Neural progenitor cell (in vitro differentiated cells): ENCODE measurements around the gene SPON1. TPM values are rescaled to one million over a fixed set of nuclear protein-coding genes. Genes with fewer than 3 reads are reported as not detected.

Experiments used
- DNase-seq: peaks from one replicate; pipeline ENCODE4 v3.0.0-alpha.2; 2016; ENCODE audit warnings: low spot score
- H2AFZ ChIP-seq: fragments of 200-600 bp; sonication (generic); replicated peaks from 2 replicates; pipeline ENCODE4 v1.6.1; 2016; ENCODE audit warnings: antibody characterized with exemption
- H3F3A ChIP-seq: fragments of 200-600 bp; sonication (generic); 2 replicates; pipeline ENCODE4 v1.6.1; 2016; ENCODE audit warnings: antibody characterized with exemption, low read depth
- H3K27ac ChIP-seq: fragments of 200-600 bp; sonication (generic); 2 replicates; pipeline ENCODE4 v1.5.1; 2016; ENCODE audit warnings: mild to moderate bottlenecking
- H3K27me3 ChIP-seq: fragments of 200-600 bp; sonication (generic); 2 replicates; pipeline ENCODE4 v1.6.1; 2016; ENCODE audit warnings: mild to moderate bottlenecking, moderate library complexity
- H3K36me3 ChIP-seq: fragments of 200-600 bp; sonication (generic); 2 replicates; pipeline ENCODE4 v1.5.1; 2016
- H3K4me1 ChIP-seq: fragments of 200-600 bp; sonication (generic); 2 replicates; pipeline ENCODE4 v1.6.1; 2016; ENCODE audit warnings: mixed run types
- H3K4me2 ChIP-seq: fragments of 200-600 bp; sonication (generic); 2 replicates; pipeline ENCODE4 v1.6.1; 2016
- H3K4me3 ChIP-seq: fragments of 200-600 bp; sonication (generic); 2 replicates; pipeline ENCODE4 v1.5.1; 2016
- H3K79me2 ChIP-seq: fragments of 200-600 bp; sonication (generic); 2 replicates; pipeline ENCODE4 v1.6.1; 2016; ENCODE audit warnings: low read depth
- H3K9ac ChIP-seq: fragments of 200-600 bp; sonication (generic); 2 replicates; pipeline ENCODE4 v1.6.1; 2016
- H3K9me3 ChIP-seq: fragments of 200-600 bp; sonication (generic); 2 replicates; pipeline ENCODE4 v1.5.1; 2016; ENCODE audit warnings: low read depth
- H4K20me1 ChIP-seq: fragments of 200-600 bp; sonication (generic); 2 replicates; pipeline ENCODE4 v1.6.1; 2016; ENCODE audit warnings: low read depth
- H3K27ac Mint-ChIP-seq: 3 replicates; pipeline ENCODE4 v1.8.0; 2021; ENCODE audit warnings: mixed read lengths
- H3K27me3 Mint-ChIP-seq: 2 replicates; pipeline ENCODE4 v1.8.0; 2022; ENCODE audit warnings: low read depth, mild to moderate bottlenecking, inconsistent platforms, moderate library complexity, mixed read lengths; ENCODE audit not compliant: insufficient read depth
- H3K36me3 Mint-ChIP-seq: 3 replicates; pipeline ENCODE4 v1.8.0; 2021; ENCODE audit warnings: mixed read lengths
- H3K4me1 Mint-ChIP-seq: 3 replicates; pipeline ENCODE4 v1.8.0; 2021; ENCODE audit warnings: mixed read lengths
- H3K4me3 Mint-ChIP-seq: 3 replicates; pipeline ENCODE4 v1.8.0; 2021; ENCODE audit warnings: mild to moderate bottlenecking, moderate library complexity, mixed read lengths
- H3K9me3 Mint-ChIP-seq: 3 replicates; pipeline ENCODE4 v1.8.0; 2020; ENCODE audit warnings: mixed read lengths
- EZH2 ChIP-seq: fragments of 200-600 bp; sonication (generic); IDR thresholded peaks from 2 replicates; pipeline ENCODE4 v1.6.1; 2017; ENCODE audit warnings: antibody characterized with exemption, mild to moderate bottlenecking, moderate library complexity
- EZH2phosphoT487 ChIP-seq: fragments of 200-600 bp; sonication (generic); IDR thresholded peaks from 2 replicates; pipeline ENCODE4 v1.6.1; 2017; ENCODE audit warnings: antibody characterized with exemption
- total RNA-seq: library from RNA; depleted of rRNA; stranded (reverse); fragments of >200 nt; gene quantifications from 2 replicates; pipeline ENCODE4 v1.2.3, GENCODE V29; 2015; ENCODE audit warnings: low replicate concordance
- TF ChIP-seq, protein P1 (sequence below): fragments of 200-600 bp; sonication (generic); IDR thresholded peaks from 2 replicates; pipeline ENCODE4 v1.5.1; 2017; ENCODE audit warnings: antibody characterized with exemption, mild to moderate bottlenecking

Gene SPON1
- total RNA-seq, 1 donor from 2014 or later = 35.4 TPM

DNA sequence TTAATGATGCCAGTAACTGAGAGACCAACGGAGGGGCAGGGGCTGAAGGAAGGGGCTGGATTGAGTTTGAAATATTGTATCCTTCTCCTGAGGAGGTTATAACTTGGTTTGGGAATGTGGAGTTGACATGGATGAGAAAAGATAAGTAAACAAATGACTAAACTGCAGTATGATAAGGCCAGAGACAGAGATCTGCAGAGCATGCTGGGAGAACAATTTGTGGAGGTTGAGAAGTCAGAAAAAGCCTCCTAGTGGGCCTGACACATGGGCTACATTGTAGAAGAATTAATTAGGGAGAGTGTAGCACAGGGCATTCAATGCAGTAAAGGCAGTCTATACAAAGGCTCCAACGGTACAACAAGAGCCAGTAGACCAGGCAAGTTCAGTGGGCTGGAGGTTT, 55.9 kb downstream of the SPON1 start:
- no peak for DNase-seq
- Histone ChIP-seq H3K9me3 (no peaks in the 10 kb centered on the region), H3K36me3 (no peaks in the 10 kb centered on the region), H3K27ac (no peak overlapping the region), H3F3A (peaks cover 22% of the 10 kb centered on the region), H4K20me1 (peaks cover 6% of the 10 kb centered on the region), H3K4me2 (peak overlapping the region; percentile 18), H3K27me3 (peaks cover 3% of the 10 kb centered on the region), H3K79me2 (no peaks in the 10 kb centered on the region), H2AFZ (no peak overlapping the region), H3K9ac (no peak overlapping the region), H3K4me3 (no peak overlapping the region), H3K4me1 (peaks cover 38% of the 10 kb centered on the region)
- peaks cover 2% of the 10 kb centered on the region for H3K9me3 Mint-ChIP-seq
- no peak for TF ChIP-seq EZH2phosphoT487
- no peak for TF ChIP-seq EZH2
- TF ChIP-seq, protein P1, sequence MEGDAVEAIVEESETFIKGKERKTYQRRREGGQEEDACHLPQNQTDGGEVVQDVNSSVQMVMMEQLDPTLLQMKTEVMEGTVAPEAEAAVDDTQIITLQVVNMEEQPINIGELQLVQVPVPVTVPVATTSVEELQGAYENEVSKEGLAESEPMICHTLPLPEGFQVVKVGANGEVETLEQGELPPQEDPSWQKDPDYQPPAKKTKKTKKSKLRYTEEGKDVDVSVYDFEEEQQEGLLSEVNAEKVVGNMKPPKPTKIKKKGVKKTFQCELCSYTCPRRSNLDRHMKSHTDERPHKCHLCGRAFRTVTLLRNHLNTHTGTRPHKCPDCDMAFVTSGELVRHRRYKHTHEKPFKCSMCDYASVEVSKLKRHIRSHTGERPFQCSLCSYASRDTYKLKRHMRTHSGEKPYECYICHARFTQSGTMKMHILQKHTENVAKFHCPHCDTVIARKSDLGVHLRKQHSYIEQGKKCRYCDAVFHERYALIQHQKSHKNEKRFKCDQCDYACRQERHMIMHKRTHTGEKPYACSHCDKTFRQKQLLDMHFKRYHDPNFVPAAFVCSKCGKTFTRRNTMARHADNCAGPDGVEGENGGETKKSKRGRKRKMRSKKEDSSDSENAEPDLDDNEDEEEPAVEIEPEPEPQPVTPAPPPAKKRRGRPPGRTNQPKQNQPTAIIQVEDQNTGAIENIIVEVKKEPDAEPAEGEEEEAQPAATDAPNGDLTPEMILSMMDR = no peak
- H3K27ac Mint-ChIP-seq = no peak overlapping the region
- peaks cover 4% of the 10 kb centered on the region for H3K27me3 Mint-ChIP-seq
- no peaks in the 10 kb centered on the region for H3K36me3 Mint-ChIP-seq
- peaks cover 28% of the 10 kb centered on the region for H3K4me1 Mint-ChIP-seq
- no peak overlapping the region for H3K4me3 Mint-ChIP-seq

DNA sequence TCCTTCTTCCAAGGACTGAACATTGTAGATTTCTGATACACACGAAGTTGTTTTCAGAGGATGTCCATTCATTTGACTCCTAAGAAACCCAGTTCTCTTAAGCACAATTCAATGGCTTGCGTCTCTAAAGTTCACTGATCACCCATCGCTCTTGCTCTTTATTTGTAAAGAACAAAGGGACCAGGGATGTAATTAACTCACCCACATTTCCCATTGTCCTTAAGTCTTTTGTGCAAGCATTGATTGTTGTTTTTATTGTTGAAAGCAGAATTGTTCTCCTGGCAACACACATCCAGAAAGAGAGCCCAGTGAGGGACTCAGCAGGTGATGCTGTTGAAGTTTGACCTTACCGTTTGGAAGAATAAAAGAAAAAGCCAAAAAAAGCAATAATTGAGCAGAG, 59.2 kb downstream of the SPON1 start:
- Histone ChIP-seq H3K9ac (no peak overlapping the region), H3K4me1 (peaks cover 38% of the 10 kb centered on the region), H3K27ac (no peak overlapping the region), H3K79me2 (no peaks in the 10 kb centered on the region), H3K4me2 (peak overlapping the region; percentile 58), H3K4me3 (no peak overlapping the region), H2AFZ (no peak overlapping the region), H3F3A (peaks cover 22% of the 10 kb centered on the region), H3K9me3 (no peaks in the 10 kb centered on the region), H3K27me3 (peaks cover 3% of the 10 kb centered on the region), H3K36me3 (no peaks in the 10 kb centered on the region), H4K20me1 (peaks cover 6% of the 10 kb centered on the region)
- Mint-ChIP-seq H3K27ac (no peak overlapping the region), H3K4me1 (peaks cover 21% of the 10 kb centered on the region), H3K36me3 (no peaks in the 10 kb centered on the region), H3K27me3 (peaks cover 2% of the 10 kb centered on the region), H3K4me3 (no peak overlapping the region), H3K9me3 (peaks cover 2% of the 10 kb centered on the region)
- peak; percentile 83 for DNase-seq
- no peak for TF ChIP-seq EZH2
- peak; percentile 71 for TF ChIP-seq EZH2phosphoT487
- TF ChIP-seq, protein P1 = no peak

DNA sequence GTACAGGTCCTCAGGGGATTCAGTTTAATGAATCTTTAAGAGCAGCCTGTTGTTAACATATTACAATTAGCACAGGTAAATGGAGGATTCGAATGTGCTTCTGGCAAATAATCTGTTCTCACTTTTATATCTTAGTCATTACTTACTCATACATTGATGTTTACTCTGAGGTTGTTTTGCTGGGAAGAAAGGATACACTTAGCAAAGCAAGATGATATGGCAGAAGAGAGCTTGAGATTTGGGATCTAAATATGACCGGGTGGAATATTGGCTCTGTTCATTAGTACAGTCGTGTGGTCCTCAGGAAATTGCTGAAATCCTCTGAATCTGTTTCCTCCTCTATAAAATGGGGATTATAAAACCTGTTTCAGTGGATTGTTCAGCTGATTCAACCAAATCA, 59.7 kb downstream of the SPON1 start:
- Histone ChIP-seq H3K79me2 (no peaks in the 10 kb centered on the region), H3K27ac (no peak overlapping the region), H3K9ac (no peak overlapping the region), H3K4me3 (no peak overlapping the region), H3K9me3 (no peaks in the 10 kb centered on the region), H2AFZ (no peak overlapping the region), H3K4me1 (peaks cover 38% of the 10 kb centered on the region), H3K27me3 (peaks cover 3% of the 10 kb centered on the region), H3K4me2 (peak overlapping the region; percentile 58), H3K36me3 (no peaks in the 10 kb centered on the region), H4K20me1 (peaks cover 6% of the 10 kb centered on the region), H3F3A (peaks cover 22% of the 10 kb centered on the region)
- TF ChIP-seq EZH2 (no peak), EZH2phosphoT487 (no peak)
- TF ChIP-seq, protein P1 = no peak
- Mint-ChIP-seq H3K36me3 (no peaks in the 10 kb centered on the region), H3K9me3 (peaks cover 2% of the 10 kb centered on the region), H3K4me1 (peaks cover 21% of the 10 kb centered on the region), H3K4me3 (no peak overlapping the region), H3K27ac (no peak overlapping the region), H3K27me3 (peaks cover 2% of the 10 kb centered on the region)
- DNase-seq = no peak
